HUDEP-2 (cell line): Measurements from ENCODE around the gene ERMN.
"Not testable (repeated sequence)": the region's sequence is repeated elsewhere in the genome, so short reads cannot be mapped to it uniquely, and the experiment has no call there.

Source experiments
- DNase-seq, 76 experiments: peaks; one replicate each; lab custom pipeline; 2025; ENCODE audit not compliant: unreplicated experiment in 76 of 76; lab: John Stamatoyannopoulos, UW

ERMN gene, protein sequence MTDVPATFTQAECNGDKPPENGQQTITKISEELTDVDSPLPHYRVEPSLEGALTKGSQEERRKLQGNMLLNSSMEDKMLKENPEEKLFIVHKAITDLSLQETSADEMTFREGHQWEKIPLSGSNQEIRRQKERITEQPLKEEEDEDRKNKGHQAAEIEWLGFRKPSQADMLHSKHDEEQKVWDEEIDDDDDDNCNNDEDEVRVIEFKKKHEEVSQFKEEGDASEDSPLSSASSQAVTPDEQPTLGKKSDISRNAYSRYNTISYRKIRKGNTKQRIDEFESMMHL

GRCh38 chr2:157325786-157326185 lies at the start of gene ERMN:
TSS of gene ERMN (minus strand) at chr2:157325824. CDS start at chr2:157325642, 182 bp downstream.
- DNase-seq = no peak

DNA sequence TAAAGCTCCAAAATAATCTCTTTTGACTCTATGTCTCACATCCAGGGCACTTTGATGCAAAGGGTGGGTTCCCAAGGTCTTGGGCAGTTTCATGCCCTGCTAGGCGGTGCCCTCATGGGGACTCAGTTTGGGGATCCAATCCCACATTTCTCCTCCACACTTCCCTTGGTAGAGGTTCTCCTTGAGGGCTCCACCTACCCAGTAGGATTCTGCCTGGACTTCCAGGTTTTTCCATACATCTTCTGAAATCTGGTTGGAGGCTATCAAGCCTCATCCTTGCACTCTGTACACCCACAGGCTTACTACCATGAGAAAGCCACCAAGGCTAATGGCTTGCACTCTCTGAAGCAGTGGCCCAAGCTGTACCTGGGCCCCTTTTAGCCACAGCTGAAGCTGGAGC lies 49.8 kb upstream of the ERMN start:
- DNase-seq = no peak

DNA sequence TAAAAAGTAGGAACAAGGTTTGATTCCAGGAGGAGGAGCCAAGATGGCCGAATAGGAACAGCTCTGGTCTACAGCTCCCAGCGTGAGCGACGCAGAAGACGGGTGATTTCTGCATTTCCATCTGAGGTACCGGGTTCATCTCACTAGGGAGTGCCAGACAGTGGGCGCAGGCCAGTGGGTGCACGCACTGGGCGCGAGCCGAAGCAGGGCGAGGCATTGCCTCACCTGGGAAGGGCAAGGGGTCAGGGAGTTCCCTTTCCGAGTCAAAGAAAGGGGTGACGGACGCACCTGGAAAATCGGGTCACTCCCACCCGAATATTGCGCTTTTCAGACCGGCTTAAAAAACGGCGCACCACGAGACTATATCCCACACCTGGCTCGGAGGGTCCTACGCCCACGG lies 42.9 kb upstream of the ERMN start:
- not testable (repeated sequence) for DNase-seq

DNA sequence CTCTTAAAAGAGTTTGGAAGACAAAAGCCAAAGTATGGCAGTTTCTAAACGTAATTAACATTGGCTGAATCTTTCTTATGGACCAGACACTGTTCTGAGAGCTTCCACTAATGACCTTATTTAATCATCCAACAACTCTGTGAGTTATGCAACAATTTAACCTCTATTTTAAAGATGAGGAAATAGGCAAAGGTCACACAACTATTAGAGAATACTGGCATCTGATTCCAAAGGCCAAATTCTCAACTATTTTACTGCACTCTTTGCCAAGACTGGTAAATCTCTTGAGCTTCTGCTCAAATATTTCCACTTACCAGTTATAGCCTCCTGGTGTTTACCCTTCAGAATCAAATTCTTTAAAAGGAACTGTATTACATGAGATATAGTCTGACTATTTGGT lies 42.1 kb upstream of the ERMN start:
- no peak for DNase-seq

DNA sequence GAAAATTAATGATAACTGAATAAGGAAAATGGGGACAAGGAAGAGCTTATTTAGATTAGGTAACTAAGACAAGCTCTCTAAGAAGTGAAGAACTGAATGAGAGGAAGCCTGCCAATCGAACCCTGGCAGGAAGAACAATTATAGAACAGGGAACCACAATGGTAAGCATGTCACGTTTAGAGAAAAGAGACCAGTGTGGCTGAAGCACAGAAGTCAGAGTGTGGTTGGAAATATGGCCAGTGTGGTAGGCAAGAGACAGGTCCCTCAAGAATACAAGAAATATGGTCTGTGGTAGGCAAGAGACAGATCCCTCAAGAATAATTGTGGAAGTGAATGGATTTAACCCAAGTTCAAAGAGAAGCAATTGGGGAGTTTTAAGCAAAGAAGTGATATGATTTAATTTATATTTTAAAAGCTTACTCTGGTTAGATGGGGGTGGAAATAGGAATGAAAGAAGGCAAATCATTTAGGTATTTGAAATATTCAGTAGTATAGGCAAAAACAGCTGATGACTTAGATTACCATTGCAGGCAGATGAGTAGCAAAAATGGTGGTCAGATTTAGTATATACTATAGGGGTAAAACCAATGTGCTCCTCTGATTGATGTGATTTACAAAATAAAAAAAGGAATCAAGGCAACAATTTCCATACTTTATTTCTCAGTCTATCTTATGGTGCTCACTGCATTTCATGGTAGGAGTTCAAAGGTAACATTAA lies 38.8 kb upstream of the ERMN start:
- DNase-seq = no peak

DNA sequence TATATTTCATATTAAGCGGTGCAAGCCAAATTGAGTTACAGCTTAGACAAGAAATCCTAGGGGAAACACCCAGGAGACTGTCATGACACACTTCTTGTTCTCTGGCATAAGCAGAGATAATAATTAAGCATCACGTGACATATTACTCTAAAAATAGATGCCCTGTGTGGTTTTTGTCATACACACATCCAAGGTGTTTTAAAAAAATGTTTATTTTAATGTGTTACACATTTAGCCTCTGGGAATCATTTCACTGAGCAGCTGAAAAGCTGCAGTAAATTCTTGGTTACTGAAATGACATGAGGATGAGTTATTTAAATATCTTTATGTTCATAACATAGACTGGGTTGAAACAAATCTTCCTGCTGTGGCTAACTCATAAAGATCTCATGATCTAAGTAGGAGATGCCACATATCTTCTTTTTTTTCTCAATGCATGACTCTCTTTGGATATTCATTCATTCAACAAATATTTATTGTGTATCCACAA lies 38.0 kb upstream of the ERMN start:
- no peak for DNase-seq

- no peak for DNase-seq
Observed at GRCh38 chr2:157362627-157363026, 37.0 kb upstream of the ERMN start.

GRCh38 chr2:157361526-157361925 lies 35.9 kb upstream of the ERMN start:
- DNase-seq = no peak

DNA sequence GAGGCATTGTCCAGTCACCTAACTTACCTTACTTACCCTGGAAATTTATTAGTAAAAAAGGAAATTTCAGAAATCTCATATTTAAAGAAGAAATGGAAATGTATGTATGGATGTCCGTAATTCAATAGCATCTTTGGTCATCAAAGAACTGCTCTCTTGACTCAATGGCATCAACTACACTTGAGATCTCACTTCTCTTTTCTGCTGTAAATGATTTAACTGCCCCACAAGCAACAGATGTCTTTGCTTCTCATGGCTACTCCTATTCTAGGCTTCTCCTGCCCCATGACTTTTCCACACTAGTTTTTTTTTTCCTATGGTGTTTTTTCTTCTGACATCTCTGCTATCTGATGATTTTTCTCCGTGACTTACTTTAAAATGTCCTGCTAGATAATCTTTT lies 34.0 kb upstream of the ERMN start:
- no peak for DNase-seq

- no peak for DNase-seq
Observed at GRCh38 chr2:157355618-157356017, 30.0 kb upstream of the ERMN start.

DNA sequence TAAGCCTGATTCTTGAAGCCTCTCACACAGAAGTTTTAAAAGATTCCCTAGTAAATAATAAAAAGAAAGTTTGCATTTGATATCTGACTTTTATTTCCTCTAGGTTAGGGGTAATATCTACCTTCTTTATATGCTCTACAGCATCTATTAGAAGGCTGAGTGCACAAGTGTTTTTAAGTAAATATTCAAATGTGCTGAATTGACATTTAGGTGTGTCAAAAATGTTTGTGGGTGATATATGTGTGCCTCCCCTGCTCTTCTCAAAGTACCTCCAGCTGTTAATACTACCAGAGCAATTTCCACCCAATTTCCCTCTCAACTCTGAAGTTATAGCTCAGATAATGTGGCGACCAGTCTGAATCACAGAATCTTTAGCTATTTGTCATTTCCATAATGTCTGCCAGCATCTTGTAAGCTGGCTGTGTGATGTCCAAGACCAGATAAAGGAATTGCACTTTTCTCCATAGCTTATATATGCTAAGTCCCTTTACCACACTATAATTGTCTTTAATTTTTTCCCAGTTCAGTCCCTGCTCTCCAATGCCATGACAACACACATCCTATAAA lies 24.4 kb upstream of the ERMN start:
- DNase-seq = no peak

DNA sequence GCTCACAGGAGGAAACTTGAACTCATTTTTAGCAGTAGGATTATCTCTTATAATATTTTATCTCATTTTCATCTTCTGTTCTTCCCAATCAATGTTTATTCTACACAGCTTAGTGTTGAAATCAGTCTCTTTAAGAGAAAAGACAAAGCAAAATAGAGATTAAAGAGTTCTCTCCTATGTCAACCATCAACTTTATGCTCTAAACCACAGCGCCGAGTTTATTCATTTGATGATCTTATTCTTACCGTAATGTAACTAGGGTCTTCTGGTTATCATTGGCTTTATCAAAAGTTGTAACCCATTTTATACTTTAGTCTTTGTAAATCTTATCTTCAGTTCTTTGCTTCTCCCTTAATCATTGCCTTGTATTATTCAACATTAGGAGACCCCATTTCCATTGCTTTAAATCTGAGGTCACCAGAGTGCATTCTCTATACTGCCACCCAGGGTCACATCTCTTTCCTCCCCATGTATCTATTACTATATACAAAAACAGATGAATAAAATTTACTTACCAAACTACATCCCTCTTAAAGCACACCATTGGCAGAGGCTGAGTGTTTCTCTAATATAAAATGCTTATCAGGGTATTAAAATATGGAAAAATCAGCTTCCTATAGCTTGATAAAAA lies 22.8 kb upstream of the ERMN start:
- DNase-seq = no peak

GRCh38 chr2:157345647-157346389 lies 20.2 kb upstream of the ERMN start:
- no peak for DNase-seq

- not testable (repeated sequence) for DNase-seq
Observed at GRCh38 chr2:157341381-157341780, 15.8 kb upstream of the ERMN start.

- DNase-seq = no peak
Observed at GRCh38 chr2:157339965-157340655, 14.5 kb upstream of the ERMN start.

GRCh38 chr2:157337978-157338377 lies 12.4 kb upstream of the ERMN start:
- DNase-seq = no peak

GRCh38 chr2:157336137-157337010 lies 10.8 kb upstream of the ERMN start:
- DNase-seq = peak in 31 of 76 experiments; percentile 1 to 47 (median 21)

- no peak for DNase-seq
Observed at GRCh38 chr2:157334797-157335196, 9.2 kb upstream of the ERMN start.

DNA sequence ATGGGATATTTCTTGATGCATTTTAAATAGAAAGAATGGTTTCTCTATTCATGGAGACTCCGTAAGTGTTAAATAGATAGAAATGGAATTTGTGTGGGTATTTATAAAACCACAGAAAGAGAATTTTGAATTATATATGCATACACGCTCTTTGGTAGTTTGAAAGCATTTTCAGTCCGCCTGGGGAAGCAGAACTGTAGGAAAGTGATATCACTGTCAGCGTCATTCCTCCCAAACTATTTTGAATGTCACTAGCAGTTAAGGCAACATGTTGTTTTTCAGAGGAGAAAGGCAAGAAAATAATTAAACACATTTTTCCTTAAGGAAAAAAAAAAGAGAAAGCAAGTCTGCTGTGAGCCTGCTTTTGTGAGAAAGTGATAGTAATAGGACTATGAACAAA lies 8.7 kb upstream of the ERMN start:
- DNase-seq = no peak
